Trophoblast cell (in vitro differentiated cells and primary cell): ENCODE data around the gene UBE3A.
A peak's percentile ranks its signal among the peaks of the same experiment; 100 is the strongest.

Experiments used
- DNase-seq, 2 donors: peaks; one replicate each; pipeline ENCODE4 v3.0.0-alpha.2; 2016
- H2AFZ ChIP-seq: 2 replicates; pipeline ENCODE4 v1.6.1; 2013; ENCODE audit warnings: low read length, moderate library complexity, mild to moderate bottlenecking; ENCODE audit not compliant: insufficient read depth, poor library complexity
- H2AK5ac ChIP-seq: 2 replicates; pipeline ENCODE4 v1.6.1; 2013; ENCODE audit warnings: mild to moderate bottlenecking, low read length
- H2BK120ac ChIP-seq: 2 replicates; pipeline ENCODE4 v1.6.1; 2013; ENCODE audit warnings: low read length, mild to moderate bottlenecking, moderate library complexity; ENCODE audit not compliant: insufficient read depth, poor library complexity
- H2BK12ac ChIP-seq: 2 replicates; pipeline ENCODE4 v1.6.1; 2013; ENCODE audit warnings: mild to moderate bottlenecking, low read length, moderate library complexity
- H2BK5ac ChIP-seq: 2 replicates; pipeline ENCODE4 v1.6.1; 2013; ENCODE audit warnings: low read length, low read depth, moderate library complexity, mild to moderate bottlenecking; ENCODE audit not compliant: poor library complexity
- H3K14ac ChIP-seq: 2 replicates; pipeline ENCODE4 v1.6.1; 2013; ENCODE audit warnings: mild to moderate bottlenecking, low read length
- H3K18ac ChIP-seq: 2 replicates; pipeline ENCODE4 v1.6.1; 2013; ENCODE audit warnings: mild to moderate bottlenecking, low read length
- H3K23ac ChIP-seq: 2 replicates; pipeline ENCODE4 v1.6.1; 2013; ENCODE audit warnings: low read length
- H3K27ac ChIP-seq: 2 replicates; pipeline ENCODE4 v1.5.1; 2013; ENCODE audit warnings: low read depth, mild to moderate bottlenecking, inconsistent platforms, low read length, moderate library complexity
- H3K27me3 ChIP-seq: 2 replicates; pipeline ENCODE4 v1.6.1; 2013; ENCODE audit warnings: inconsistent platforms, mild to moderate bottlenecking, low read length, moderate library complexity; ENCODE audit not compliant: insufficient read depth
- H3K36me3 ChIP-seq, 2 experiments: 1 replicate in 1 of 2; 2 replicates in 1 of 2; pipeline ENCODE4 v1.6.1; 2013; ENCODE audit warnings: low read length in 2 of 2, mild to moderate bottlenecking in 2 of 2, moderate library complexity in 1 of 2; ENCODE audit not compliant: insufficient read depth in 2 of 2, control insufficient read depth in 1 of 2
- H3K4ac ChIP-seq: 2 replicates; pipeline ENCODE4 v1.6.1; 2013; ENCODE audit warnings: low read depth, mild to moderate bottlenecking, low read length, moderate library complexity
- H3K4me1 ChIP-seq, 2 experiments: 1 replicate in 1 of 2; 2 replicates in 1 of 2; pipeline ENCODE4 v1.6.1; 2013; ENCODE audit warnings: low read length in 2 of 2, mild to moderate bottlenecking in 2 of 2, moderate library complexity in 1 of 2; ENCODE audit not compliant: insufficient read depth in 2 of 2, control insufficient read depth in 1 of 2
- H3K4me2 ChIP-seq: 2 replicates; pipeline ENCODE4 v1.6.1; 2013; ENCODE audit warnings: inconsistent platforms, mild to moderate bottlenecking, low read length, moderate library complexity
- H3K4me3 ChIP-seq: 2 replicates; pipeline ENCODE4 v1.5.1; 2013; ENCODE audit warnings: mild to moderate bottlenecking, low read depth, low read length, inconsistent platforms
- H3K79me1 ChIP-seq: one replicate; pipeline ENCODE4 v1.6.1; 2013; ENCODE audit warnings: low read length
- H3K79me2 ChIP-seq: 2 replicates; pipeline ENCODE4 v1.6.1; 2013; ENCODE audit warnings: low read length, mild to moderate bottlenecking; ENCODE audit not compliant: control insufficient read depth, insufficient read depth, poor library complexity
- H3K9ac ChIP-seq: 2 replicates; pipeline ENCODE4 v1.6.1; 2013; ENCODE audit warnings: mild to moderate bottlenecking, low read length
- H3K9me3 ChIP-seq: 2 replicates; pipeline ENCODE4 v1.6.1; 2013; ENCODE audit warnings: low read depth, mild to moderate bottlenecking, control low read depth, inconsistent platforms, low read length; ENCODE audit not compliant: insufficient read depth
- H4K12ac ChIP-seq: 2 replicates; pipeline ENCODE4 v1.6.1; 2013; ENCODE audit warnings: low read depth, mild to moderate bottlenecking, low read length, moderate library complexity
- H4K8ac ChIP-seq: 2 replicates; pipeline ENCODE4 v1.6.1; 2013; ENCODE audit warnings: low read depth, mild to moderate bottlenecking, low read length, moderate library complexity
- H4K91ac ChIP-seq: one replicate; pipeline ENCODE4 v1.6.1; 2013; ENCODE audit warnings: low read depth, mild to moderate bottlenecking, low read length, moderate library complexity
- WGBS: extraction: QIAGEN DNeasy Blood & Tissue Kit; methylation state at CpG from one replicate; pipeline ENCODE4 v1.1.7; 2013; ENCODE audit warnings: missing lambda C conversion rate; ENCODE audit not compliant: insufficient read length, insufficient coverage; ENCODE audit errors: extremely low coverage; 5-methylcytosine and 5-hydroxymethylcytosine counted together

Gene UBE3A

GRCh38 chr15:25408428-25408827 is 30.4 kb downstream of the UBE3A start:
- H3K14ac ChIP-seq, result no peak overlapping the region
- no peak overlapping the region for H2BK5ac ChIP-seq
- no peak overlapping the region for H4K8ac ChIP-seq
- H3K9ac ChIP-seq, result no peak overlapping the region
- no peak overlapping the region for H3K23ac ChIP-seq
- DNase-seq, result no peak
- no peaks in the 10 kb centered on the region for H3K27me3 ChIP-seq
- H2AK5ac ChIP-seq, result no peak overlapping the region
- no peak overlapping the region for H4K91ac ChIP-seq
- no CpG with 5 or more reads among the region's 2 CpGs for WGBS
- H3K4ac ChIP-seq, result no peak overlapping the region
- no peaks in the 10 kb centered on the region for H3K4me1 ChIP-seq
- H2BK12ac ChIP-seq, result no peak overlapping the region
- no peak overlapping the region for H3K27ac ChIP-seq
- no peaks in the 10 kb centered on the region for H3K9me3 ChIP-seq
- H3K36me3 ChIP-seq, result peaks cover 0 to 3% of the 10 kb centered on the region in 2 experiments
- H3K18ac ChIP-seq, result no peak overlapping the region
- H2BK120ac ChIP-seq, result no peak overlapping the region
- H3K79me2 ChIP-seq, result peaks cover 2% of the 10 kb centered on the region
- H3K4me2 ChIP-seq, result no peak overlapping the region
- no peaks in the 10 kb centered on the region for H3K79me1 ChIP-seq
- no peak overlapping the region for H2AFZ ChIP-seq
- no peak overlapping the region for H4K12ac ChIP-seq
- H3K4me3 ChIP-seq, result no peak overlapping the region

- Histone ChIP-seq H3K23ac (no peak overlapping the region), H3K9me3 (no peaks in the 10 kb centered on the region), H3K4me1 (no peaks in the 10 kb centered on the region), H2AK5ac (no peak overlapping the region), H3K4me2 (no peak overlapping the region), H4K12ac (no peak overlapping the region), H3K4me3 (no peak overlapping the region), H4K8ac (no peak overlapping the region), H2BK120ac (no peak overlapping the region), H4K91ac (no peak overlapping the region), H2AFZ (no peak overlapping the region), H3K9ac (no peak overlapping the region), H3K79me2 (peaks cover 2% of the 10 kb centered on the region), H3K79me1 (no peaks in the 10 kb centered on the region), H3K4ac (peak overlapping the region; percentile 83), H2BK5ac (no peak overlapping the region), H3K18ac (peak overlapping the region; percentile 75), H2BK12ac (no peak overlapping the region), H3K14ac (no peak overlapping the region), H3K27me3 (no peaks in the 10 kb centered on the region), H3K27ac (no peak overlapping the region), H3K36me3 (peaks cover 0 to 3% of the 10 kb centered on the region in 2 experiments)
- no peak for DNase-seq
- WGBS, result no CpG with 5 or more reads among the region's 4 CpGs
These were observed 30.9 kb downstream of the UBE3A start for GRCh38 chr15:25407950-25408349.

DNA sequence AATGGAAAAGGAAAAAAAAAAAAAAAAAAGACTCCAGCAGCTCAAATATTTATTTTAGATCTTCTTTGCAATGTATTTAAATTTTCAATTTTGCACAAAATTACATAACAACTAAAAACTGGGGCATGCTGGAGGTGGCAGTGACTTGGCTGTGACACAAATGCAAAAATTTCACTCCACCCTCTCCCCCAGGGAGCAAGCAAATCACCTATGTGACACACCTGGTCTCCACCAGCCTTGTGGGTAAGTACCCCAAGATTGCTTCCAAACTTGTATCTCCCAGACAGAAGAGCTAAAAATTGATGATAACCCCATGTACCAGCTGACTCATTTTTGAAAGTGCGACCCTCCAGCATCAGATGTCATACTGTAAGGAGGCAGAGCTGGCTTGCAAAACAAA is 32.0 kb downstream of the UBE3A start:
- Histone ChIP-seq H3K27ac (no peak overlapping the region), H2AFZ (no peak overlapping the region), H3K4me1 (no peaks in the 10 kb centered on the region), H2AK5ac (no peak overlapping the region), H2BK5ac (no peak overlapping the region), H3K14ac (no peak overlapping the region), H3K4me2 (no peak overlapping the region), H3K79me2 (peaks cover 2% of the 10 kb centered on the region), H3K4me3 (no peak overlapping the region), H3K18ac (no peak overlapping the region), H3K9me3 (no peaks in the 10 kb centered on the region), H4K12ac (no peak overlapping the region), H4K91ac (no peak overlapping the region), H2BK12ac (no peak overlapping the region), H3K9ac (no peak overlapping the region), H3K79me1 (no peaks in the 10 kb centered on the region), H3K36me3 (peaks cover 5 to 10% of the 10 kb centered on the region in 2 experiments), H3K23ac (no peak overlapping the region), H3K27me3 (no peaks in the 10 kb centered on the region), H3K4ac (no peak overlapping the region), H4K8ac (no peak overlapping the region), H2BK120ac (no peak overlapping the region)
- no CpG with 5 or more reads among the region's 1 CpG for WGBS
- DNase-seq, result no peak

GRCh38 chr15:25406261-25406660 is 32.6 kb downstream of the UBE3A start:
- no peak overlapping the region for H4K8ac ChIP-seq
- no CpG with 5 or more reads among the region's 1 CpG for WGBS

More at GRCh38 chr15:25406261-25406660, 32.6 kb downstream of the UBE3A start:
- no peaks in the 10 kb centered on the region for H3K4me1 ChIP-seq
- H4K12ac ChIP-seq, result no peak overlapping the region
- no peak overlapping the region for H3K14ac ChIP-seq
- H3K9me3 ChIP-seq, result no peaks in the 10 kb centered on the region
- no peak overlapping the region for H2BK120ac ChIP-seq
- no peak overlapping the region for H4K91ac ChIP-seq
- no peak overlapping the region for H2AK5ac ChIP-seq
- H3K4me3 ChIP-seq, result no peak overlapping the region
- H3K4ac ChIP-seq, result no peak overlapping the region
- H3K27ac ChIP-seq, result no peak overlapping the region
- no peak overlapping the region for H3K4me2 ChIP-seq
- no peak overlapping the region for H2BK12ac ChIP-seq
- no peak overlapping the region for H2AFZ ChIP-seq
- H3K18ac ChIP-seq, result no peak overlapping the region
- no peak for DNase-seq
- peaks cover 2% of the 10 kb centered on the region for H3K79me2 ChIP-seq
- peaks cover 5 to 10% of the 10 kb centered on the region in 2 experiments for H3K36me3 ChIP-seq
- H3K9ac ChIP-seq, result no peak overlapping the region
- no peaks in the 10 kb centered on the region for H3K79me1 ChIP-seq
- H3K23ac ChIP-seq, result no peak overlapping the region
- no peaks in the 10 kb centered on the region for H3K27me3 ChIP-seq
- H2BK5ac ChIP-seq, result no peak overlapping the region
